Esophagus muscularis mucosa (tissue), 3 donors: ENCODE measurements around the gene KRT32.

Experiments
- CTCF ChIP-seq, 3 experiments: fragments of 200-600 bp in 2 of 3; fragments of 450-650 bp in 1 of 3; sonication (generic) in 2 of 3; IDR thresholded peaks; one replicate each; pipeline ENCODE4 v1.5.1; 2017 to 2019; ENCODE audit warnings: antibody characterized with exemption in 3 of 3, mild to moderate bottlenecking in 2 of 3, moderate library complexity in 1 of 3
- POLR2A ChIP-seq: fragments of 450-650 bp; IDR thresholded peaks from one replicate; pipeline ENCODE4 v1.6.1; 2017; ENCODE audit warnings: antibody characterized with exemption, moderate library complexity, mild to moderate bottlenecking, low read depth
- POLR2AphosphoS5 ChIP-seq, 2 donors: sonication (generic); formaldehyde crosslinking; IDR thresholded peaks; one replicate each; pipeline ENCODE4 v1.6.1; 2017; ENCODE audit warnings: antibody characterized with exemption in 2 of 2

DNA sequence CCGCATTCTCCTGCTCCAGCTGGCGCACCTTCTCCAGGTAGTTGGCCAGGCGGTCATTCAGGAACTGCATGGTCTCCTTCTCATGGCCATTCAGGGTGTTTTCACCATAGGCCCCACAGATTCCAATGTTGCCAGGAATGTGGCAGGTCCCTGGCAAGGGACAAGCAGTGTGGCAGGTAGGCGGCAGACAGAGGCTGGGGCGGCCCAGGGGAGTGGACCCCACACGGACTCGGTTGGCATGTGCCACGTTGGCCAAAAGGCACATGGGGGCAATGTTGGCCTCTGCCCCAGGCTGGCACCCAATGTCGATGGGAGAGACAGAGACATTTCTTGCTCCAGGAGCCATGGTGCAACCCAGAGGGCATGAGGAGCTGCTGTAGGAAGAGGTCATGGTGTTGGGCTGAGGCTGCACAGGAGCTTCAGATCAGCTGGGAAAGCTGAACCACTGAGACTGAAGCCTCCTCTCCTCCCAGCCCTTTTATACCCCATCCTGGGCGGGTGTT is 26.6 kb downstream of the KRT32 start, which contains the start of gene KRT38:
- TF ChIP-seq CTCF (IDR thresholded peaks at IDR 0.05) (no peak), POLR2A (no peak), POLR2AphosphoS5 (IDR thresholded peaks at IDR 0.05) (no peak)
